B cell (primary cell): ENCODE results near the gene ZNF138. TPM values are rescaled to one million over a fixed set of nuclear protein-coding genes. Genes with fewer than 3 reads are reported as not detected.

Source experiments
- ATAC-seq: fragments of 200-7000 bp; cut with Tn5 transposase; one replicate; pipeline ENCODE4 v1.10.0; 2021; ENCODE audit warnings: low read depth, mild to moderate bottlenecking, moderate number of reproducible peaks, moderate library complexity
- CTCF ChIA-PET: fragments of 350-600 bp; sonication (Branson Sonifier 250); formaldehyde crosslinking; loops from one replicate; lab custom pipeline; 2021; ENCODE audit warnings: antibody characterized with exemption, inconsistent platforms; lab: Charles Lee
- POLR2A ChIA-PET: fragments of 350-600 bp; sonication (Branson Sonifier 250); formaldehyde crosslinking; loops from one replicate; lab custom pipeline; 2021; ENCODE audit warnings: antibody characterized with exemption; lab: Charles Lee
- DNase-seq: peaks from one replicate; pipeline ENCODE4 v3.0.0; 2013
- H2AFZ ChIP-seq: 2 replicates; pipeline ENCODE4 v1.6.1; 2012; ENCODE audit warnings: mild to moderate bottlenecking, low read depth, low read length; ENCODE audit not compliant: insufficient read depth, poor library complexity, severe bottlenecking
- H3K27ac ChIP-seq, 2 donors: 1 replicate in 1 of 2; 2 replicates in 1 of 2; pipeline ENCODE4 v1.5.1; 2012 to 2013; ENCODE audit warnings: low read length in 2 of 2, mild to moderate bottlenecking in 2 of 2, moderate library complexity in 1 of 2
- H3K27me3 ChIP-seq, 4 experiments: fragments of 200-600 bp in 1 of 4; sonication (generic) in 1 of 4; replicated peaks in 1 of 4; 1 replicate in 2 of 4; 2 replicates in 2 of 4; pipeline versions ENCODE4 v1.6.1 to v1.7.0; 2013 to 2016; ENCODE audit warnings: low read length in 3 of 4, mild to moderate bottlenecking in 2 of 4, mixed read lengths in 1 of 4, moderate library complexity in 1 of 4; ENCODE audit not compliant: insufficient read depth in 4 of 4, control insufficient read depth in 3 of 4; ENCODE audit errors: control extremely low read depth in 1 of 4
- H3K36me3 ChIP-seq, 2 experiments: replicated peaks in 1 of 2; 1 replicate in 1 of 2; 2 replicates in 1 of 2; pipeline versions ENCODE4 v1.6.1 to v1.7.1; 2013; ENCODE audit warnings: low read length in 1 of 2; ENCODE audit not compliant: insufficient read depth in 2 of 2, control insufficient read depth in 1 of 2; ENCODE audit errors: control extremely low read depth in 1 of 2, extremely low read depth in 1 of 2
- H3K4me1 ChIP-seq, 2 donors: fragments of 200-600 bp in 1 of 2; sonication (generic) in 1 of 2; 1 replicate in 1 of 2; 2 replicates in 1 of 2; pipeline versions ENCODE4 v1.5.1 to v1.6.1; 2013 to 2017; ENCODE audit warnings: low read length in 2 of 2; ENCODE audit not compliant: control insufficient read depth in 2 of 2, insufficient read depth in 2 of 2
- H3K4me2 ChIP-seq: replicated peaks from 2 replicates; pipeline ENCODE3; 2012; ENCODE audit warnings: mild to moderate bottlenecking, low read depth, low read length; ENCODE audit not compliant: poor library complexity, severe bottlenecking
- H3K4me3 ChIP-seq, 5 experiments: fragments of 200-600 bp in 1 of 5; sonication (generic) in 1 of 5; 1 replicate in 3 of 5; 2 replicates in 2 of 5; pipeline versions ENCODE4 v1.5.1 to v1.7.0; 2011 to 2016; ENCODE audit warnings: low read length in 4 of 5, mild to moderate bottlenecking in 4 of 5, low read depth in 2 of 5, control low read depth in 1 of 5, moderate library complexity in 1 of 5; ENCODE audit not compliant: insufficient read depth in 1 of 5; ENCODE audit errors: control extremely low read depth in 1 of 5, extremely low read depth in 1 of 5
- H3K79me2 ChIP-seq: fragments of 200-600 bp; sonication (generic); one replicate; pipeline ENCODE4 v1.6.0; 2016; ENCODE audit warnings: low read length; ENCODE audit not compliant: control insufficient read depth, insufficient read depth
- H3K9ac ChIP-seq: fragments of 200-600 bp; sonication (generic); 2 replicates; pipeline ENCODE4 v1.6.1; 2017; ENCODE audit warnings: mild to moderate bottlenecking, low read length, moderate library complexity
- H3K9me3 ChIP-seq, 3 donors: one replicate each; pipeline versions ENCODE4 v1.6.1 to v1.7.1; 2013; ENCODE audit warnings: low read length in 2 of 3; ENCODE audit not compliant: control insufficient read depth in 2 of 3, insufficient read depth in 1 of 3; ENCODE audit errors: control extremely low read depth in 1 of 3
- H4K20me1 ChIP-seq: 2 replicates; pipeline ENCODE4 v1.6.0; 2012; ENCODE audit warnings: mild to moderate bottlenecking, low read length; ENCODE audit not compliant: insufficient read depth, control insufficient read depth, poor library complexity, severe bottlenecking
- H3K27ac Mint-ChIP-seq: one replicate; pipeline ENCODE4 v1.8.0; 2021; ENCODE audit warnings: mixed read lengths
- H3K27me3 Mint-ChIP-seq: one replicate; pipeline ENCODE4 v1.8.0; 2021; ENCODE audit warnings: mixed read lengths
- H3K4me1 Mint-ChIP-seq: one replicate; pipeline ENCODE4 v1.8.0; 2021; ENCODE audit warnings: mixed read lengths
- H3K4me3 Mint-ChIP-seq: one replicate; pipeline ENCODE4 v1.8.0; 2021; ENCODE audit warnings: mixed read lengths
- H3K9me3 Mint-ChIP-seq: one replicate; pipeline ENCODE4 v1.8.0; 2022; ENCODE audit warnings: mixed read lengths; ENCODE audit not compliant: insufficient read depth
- EZH2 ChIP-seq: IDR thresholded peaks from 2 replicates; pipeline ENCODE4 v1.6.1; 2012; ENCODE audit warnings: borderline replicate concordance, low read depth, mild to moderate bottlenecking, moderate library complexity, low read length; ENCODE audit not compliant: insufficient read depth, poor library complexity, severe bottlenecking
- WGBS: methylation state at CpG from one replicate; pipeline ENCODE4 v1.1.5; 2013; ENCODE audit warnings: missing lambda C conversion rate; ENCODE audit not compliant: insufficient coverage; 5-methylcytosine and 5-hydroxymethylcytosine counted together
- intact Hi-C: fragments of 100-400 bp; cut with micrococcal nuclease; formaldehyde crosslinking; loops from one replicate; pipeline ENCODE4 v1.10.0; 2022
- polyA plus RNA-seq: library from polyadenylated mRNA; depleted of rRNA; stranded (reverse); fragments of >200 nt; gene quantifications from 2 replicates; pipeline ENCODE4 v1.2.3, GENCODE V29; 2012
- total RNA-seq, 2 donors: library from RNA; stranded (reverse); fragments of 120-200 nt in 1 of 2; gene quantifications; 1 replicate in 1 of 2; 2 replicates in 1 of 2; pipeline versions ENCODE4 v1.2.3 to v1.2.4, GENCODE V29; 2013 to 2022
- TF ChIP-seq, protein P1 (sequence below): fragments of 200-600 bp; IDR thresholded peaks from one replicate; pipeline ENCODE4 v1.8.0; 2022; ENCODE audit warnings: antibody characterized with exemption, mild to moderate bottlenecking

Gene ZNF138
- total and polyA plus RNA-seq, 2 donors (not counting 1 experiment from before 2014, with no cell fraction given) = 10.1 to 26.6 TPM

DNA sequence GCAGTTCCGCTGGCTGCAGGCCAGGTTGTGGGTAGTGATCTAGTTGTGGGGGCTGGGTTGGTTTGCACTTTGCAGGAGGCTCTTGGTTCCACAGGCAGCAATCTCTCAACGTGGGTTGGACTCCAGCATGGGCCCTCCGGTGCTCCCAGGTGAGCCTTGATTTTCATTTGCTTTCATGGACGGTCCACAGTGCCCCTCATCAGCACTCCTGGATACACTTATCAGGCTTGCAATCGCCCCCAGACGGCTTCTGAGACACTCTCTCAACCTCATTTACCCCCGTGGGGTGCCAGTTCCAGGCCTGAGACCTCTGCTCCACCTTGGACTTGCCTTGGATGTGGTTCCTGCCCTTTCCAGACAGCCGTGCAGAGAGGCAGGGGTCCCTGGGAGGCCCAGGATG is 77.5 kb downstream of the ZNF138 start:
- TF ChIP-seq, protein P1, sequence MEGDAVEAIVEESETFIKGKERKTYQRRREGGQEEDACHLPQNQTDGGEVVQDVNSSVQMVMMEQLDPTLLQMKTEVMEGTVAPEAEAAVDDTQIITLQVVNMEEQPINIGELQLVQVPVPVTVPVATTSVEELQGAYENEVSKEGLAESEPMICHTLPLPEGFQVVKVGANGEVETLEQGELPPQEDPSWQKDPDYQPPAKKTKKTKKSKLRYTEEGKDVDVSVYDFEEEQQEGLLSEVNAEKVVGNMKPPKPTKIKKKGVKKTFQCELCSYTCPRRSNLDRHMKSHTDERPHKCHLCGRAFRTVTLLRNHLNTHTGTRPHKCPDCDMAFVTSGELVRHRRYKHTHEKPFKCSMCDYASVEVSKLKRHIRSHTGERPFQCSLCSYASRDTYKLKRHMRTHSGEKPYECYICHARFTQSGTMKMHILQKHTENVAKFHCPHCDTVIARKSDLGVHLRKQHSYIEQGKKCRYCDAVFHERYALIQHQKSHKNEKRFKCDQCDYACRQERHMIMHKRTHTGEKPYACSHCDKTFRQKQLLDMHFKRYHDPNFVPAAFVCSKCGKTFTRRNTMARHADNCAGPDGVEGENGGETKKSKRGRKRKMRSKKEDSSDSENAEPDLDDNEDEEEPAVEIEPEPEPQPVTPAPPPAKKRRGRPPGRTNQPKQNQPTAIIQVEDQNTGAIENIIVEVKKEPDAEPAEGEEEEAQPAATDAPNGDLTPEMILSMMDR = no peak
- no peak for TF ChIP-seq EZH2
- ATAC-seq (no peak), DNase-seq (no peak)
- H3K9ac ChIP-seq = no peak overlapping the region
- 83% methylated on average over 5 of the region's 8 CpGs for WGBS
- POLR2A ChIA-PET = no interaction called here
- intact Hi-C loops = no loop called here
- peaks cover 0 to 4% (median 0%) of the 10 kb centered on the region in 4 experiments for H3K27me3 ChIP-seq
- H2AFZ ChIP-seq = no peak overlapping the region
- no peak overlapping the region for H3K4me3 ChIP-seq
- H3K4me2 ChIP-seq = no peak overlapping the region
- no peaks in the 10 kb centered on the region for H4K20me1 ChIP-seq
- CTCF ChIA-PET = no interaction called here
- H3K4me1 ChIP-seq = no peaks in the 10 kb centered on the region
- no peaks in the 10 kb centered on the region for H3K36me3 ChIP-seq
- no peaks in the 10 kb centered on the region for H3K9me3 Mint-ChIP-seq
- H3K27ac ChIP-seq = no peak overlapping the region
- H3K4me3 Mint-ChIP-seq = no peak overlapping the region
- H3K79me2 ChIP-seq = no peaks in the 10 kb centered on the region
- H3K27ac Mint-ChIP-seq = no peak overlapping the region
- H3K4me1 Mint-ChIP-seq = no peaks in the 10 kb centered on the region
- H3K9me3 ChIP-seq = peaks cover 0 to 49% (median 0%) of the 10 kb centered on the region in 3 donors
- H3K27me3 Mint-ChIP-seq = no peaks in the 10 kb centered on the region

DNA sequence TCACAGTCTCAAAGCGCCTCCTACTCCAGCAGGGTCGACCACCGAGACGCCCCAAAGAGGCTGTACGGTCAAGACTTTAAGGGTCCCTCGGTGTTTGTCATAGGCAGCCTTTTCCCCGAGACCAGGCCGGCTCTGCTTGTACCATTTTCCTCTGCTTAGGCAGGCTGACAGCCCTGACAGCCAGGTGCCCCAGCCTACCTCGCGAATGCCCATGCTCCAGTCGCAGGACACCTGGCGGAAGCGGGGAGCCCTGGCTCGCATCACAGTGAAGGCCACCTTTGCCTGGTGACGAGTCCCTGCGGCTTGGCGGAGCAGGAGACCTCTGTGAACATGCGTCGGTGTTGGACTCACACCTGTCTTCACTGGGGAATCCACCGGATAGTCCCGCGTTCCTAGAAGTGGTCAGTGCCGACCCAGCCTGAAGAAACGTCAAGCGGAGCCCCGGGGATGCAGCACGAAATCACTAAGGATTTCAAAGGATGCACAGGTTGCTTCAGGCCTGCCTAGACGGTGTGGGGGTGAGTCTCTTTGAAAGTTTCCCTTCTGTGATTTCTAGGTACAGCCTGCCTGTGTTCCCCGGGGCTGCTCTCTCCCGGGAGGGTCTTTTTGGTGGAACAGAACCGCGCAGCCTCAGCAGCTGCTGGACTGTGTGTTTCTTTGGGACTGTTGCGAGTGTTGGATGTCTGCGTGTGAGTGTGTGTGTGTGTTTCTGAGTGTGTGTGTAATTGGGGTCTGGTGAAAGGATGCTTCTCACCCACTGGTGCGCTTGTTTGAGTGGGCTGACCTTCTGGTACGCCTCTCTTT is 78.3 kb downstream of the ZNF138 start:
- Histone ChIP-seq H3K4me2 (no peak overlapping the region), H4K20me1 (no peaks in the 10 kb centered on the region), H3K9ac (no peak overlapping the region), H3K79me2 (no peaks in the 10 kb centered on the region), H3K27ac (no peak overlapping the region), H3K27me3 (peaks cover 0 to 9% (median 2%) of the 10 kb centered on the region in 4 experiments), H3K4me3 (no peak overlapping the region), H2AFZ (no peak overlapping the region), H3K4me1 (peaks cover 0 to 7% of the 10 kb centered on the region in 2 donors), H3K36me3 (no peaks in the 10 kb centered on the region), H3K9me3 (peaks cover 0 to 56% (median 0%) of the 10 kb centered on the region in 3 donors)
- CTCF ChIA-PET = no interaction called here
- Mint-ChIP-seq H3K27me3 (peaks cover 5% of the 10 kb centered on the region), H3K4me3 (no peak overlapping the region), H3K9me3 (no peaks in the 10 kb centered on the region), H3K27ac (no peak overlapping the region), H3K4me1 (peaks cover 5% of the 10 kb centered on the region)
- 96% methylated on average over 33 of the region's 36 CpGs for WGBS
- ATAC-seq (no peak), DNase-seq (no peak)
- POLR2A ChIA-PET = no interaction called here
- TF ChIP-seq EZH2 = no peak
- intact Hi-C loops = no loop called here
